Activated CD4-positive, CD25-positive, alpha-beta regulatory T cell treated with anti-CD3 and anti-CD28 coated beads, Interleukin-2, amount 50 U/mL, for 16 hours (primary cell): ENCODE results near the gene COL23A1.
"Not testable (repeated sequence)": the region's sequence is repeated elsewhere in the genome, so short reads cannot be mapped to it uniquely, and the experiment has no call there.

ENCODE experiments used
- DNase-seq: peaks from one replicate; pipeline ENCODE4 v3.0.0-alpha.2; 2020; ENCODE audit warnings: low read depth, low spot score

Gene COL23A1

GRCh38 chr5:178306430-178307225 is 283.6 kb downstream of the COL23A1 start:
- DNase-seq: no peak

DNA sequence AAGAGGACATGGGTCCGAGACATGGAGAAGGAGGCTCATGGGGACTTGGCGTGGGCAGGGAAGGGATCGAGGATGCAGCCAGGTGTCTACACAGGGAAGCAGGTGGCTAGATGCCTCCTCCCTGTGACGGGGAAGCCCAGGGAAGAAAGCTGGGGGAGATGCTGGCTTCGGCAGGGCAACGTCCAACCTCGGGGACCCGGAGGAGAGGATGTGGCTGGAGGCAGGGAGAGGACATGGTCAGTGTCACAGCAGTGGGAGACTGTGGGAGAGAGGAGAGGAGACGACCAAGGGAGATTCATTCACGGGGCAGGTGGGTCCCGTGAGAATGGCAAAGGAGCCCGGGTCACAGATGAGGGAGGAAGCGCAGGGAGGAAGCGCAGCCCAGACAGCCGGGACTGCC is 284.4 kb downstream of the COL23A1 start:
- DNase-seq: no peak

DNA sequence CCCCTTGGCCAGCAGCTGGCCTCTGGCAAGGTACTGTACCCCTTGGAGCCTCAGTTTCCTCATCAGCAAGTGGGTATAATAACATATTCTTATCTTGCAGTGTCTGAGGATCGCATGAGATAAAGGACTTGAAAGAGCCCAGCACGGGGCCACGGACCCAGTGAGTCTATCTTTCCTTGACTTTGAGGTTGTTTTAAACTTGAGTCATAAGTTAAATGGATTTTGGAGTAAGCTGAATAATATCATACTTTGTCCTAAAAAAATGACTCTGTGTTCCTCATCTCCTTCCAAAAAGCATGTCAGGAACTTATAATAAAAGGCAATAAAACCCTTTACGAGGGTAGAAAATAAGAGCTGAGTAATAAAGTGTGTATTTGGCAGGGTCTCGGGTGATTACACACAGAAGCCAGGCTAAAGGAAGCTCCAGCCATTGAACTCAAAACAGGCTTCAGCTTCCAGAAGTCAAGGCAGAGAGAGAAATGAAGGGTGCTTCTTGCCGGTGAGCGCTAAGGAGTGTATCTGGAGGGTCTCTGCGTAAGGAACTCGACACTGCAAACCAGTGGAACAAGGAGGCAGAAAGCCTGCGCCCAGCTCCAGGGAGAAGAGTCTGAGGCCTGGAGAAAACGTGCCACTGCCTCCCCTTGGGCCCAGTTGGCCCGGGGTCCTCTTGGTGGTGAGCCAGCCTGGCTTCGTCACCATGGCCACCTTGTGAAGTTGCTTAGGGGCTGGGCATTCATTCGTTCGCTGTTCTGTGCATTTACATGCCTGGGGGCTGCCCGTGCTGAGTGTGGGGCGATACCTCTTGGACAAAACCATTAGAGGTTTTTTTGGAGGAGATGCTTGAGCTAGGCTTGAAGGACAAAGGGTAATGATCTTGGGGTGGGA is 285.2 kb downstream of the COL23A1 start:
- no peak for DNase-seq

GRCh38 chr5:178304016-178304415 is 286.2 kb downstream of the COL23A1 start:
- DNase-seq: no peak

DNA sequence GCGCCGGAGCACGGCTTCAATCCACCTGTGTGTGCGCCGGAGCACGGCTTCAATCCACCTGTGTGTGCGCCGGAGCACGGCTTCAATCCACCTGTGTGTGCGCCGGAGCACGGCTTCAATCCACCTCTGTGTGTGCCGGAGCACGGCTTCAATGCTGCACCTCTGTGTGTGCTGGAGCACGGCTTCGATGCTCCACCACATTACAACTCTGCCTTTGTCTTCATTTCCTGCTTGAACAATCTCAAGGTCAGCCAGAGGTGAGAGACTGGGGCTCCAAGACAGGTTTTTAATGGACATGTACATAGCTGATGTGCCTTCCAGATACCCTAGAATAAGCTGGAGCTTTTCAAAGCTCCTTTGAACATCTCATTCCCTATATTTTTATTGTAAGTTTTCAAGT is 287.9 kb downstream of the COL23A1 start:
- DNase-seq: not testable (repeated sequence)

- DNase-seq: no peak
Observed at GRCh38 chr5:178301641-178302040, 288.6 kb downstream of the COL23A1 start.

DNA sequence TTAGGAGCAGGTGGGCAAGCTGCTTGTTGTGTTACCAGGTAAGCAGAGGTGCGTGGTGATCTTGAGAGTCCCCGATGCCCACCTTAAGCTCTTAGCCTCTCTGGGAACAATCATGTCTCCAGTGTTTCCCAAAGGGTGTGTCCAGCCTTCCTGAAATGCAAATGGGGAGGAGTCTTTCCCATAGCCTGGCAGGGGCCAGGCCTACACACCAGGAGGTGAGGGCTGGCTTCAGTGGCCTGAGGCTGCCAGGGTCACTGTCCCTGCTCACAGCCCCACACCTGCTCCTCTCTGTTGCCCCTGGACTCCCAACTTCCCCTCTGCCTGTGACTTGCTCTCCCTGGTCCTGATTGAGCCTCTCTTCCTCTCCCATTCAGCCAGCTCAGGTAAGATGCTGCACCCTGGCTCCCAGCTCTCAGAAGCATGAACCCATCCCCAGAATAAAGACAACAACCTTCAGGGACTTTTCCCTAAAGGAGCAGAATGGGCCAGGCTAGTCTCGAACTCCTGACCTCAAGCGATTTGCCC is 291.8 kb downstream of the COL23A1 start:
- no peak for DNase-seq

DNA sequence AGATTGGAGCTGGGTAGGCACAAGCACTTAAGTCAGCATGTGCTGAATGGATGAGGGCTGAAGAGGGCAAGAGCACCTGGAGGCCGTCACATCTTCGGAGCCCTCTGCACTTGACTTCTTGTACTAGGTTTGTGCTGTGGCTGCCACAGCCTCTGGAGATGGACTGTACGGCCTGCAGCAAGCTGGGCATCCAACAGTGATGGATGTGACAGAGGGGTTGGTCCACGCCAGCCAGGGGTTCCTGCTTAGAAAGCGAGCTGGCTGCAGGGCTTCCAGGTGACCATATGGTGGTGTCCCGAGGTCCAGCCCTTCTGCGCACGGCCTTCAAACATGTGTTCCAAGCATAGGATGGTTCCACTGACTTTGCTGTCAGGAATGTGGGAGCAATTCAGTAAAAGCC is 292.4 kb downstream of the COL23A1 start:
- no peak for DNase-seq

GRCh38 chr5:178296066-178296465 is 294.1 kb downstream of the COL23A1 start:
- DNase-seq: no peak

- no peak for DNase-seq
Observed at GRCh38 chr5:178295589-178295988, 294.6 kb downstream of the COL23A1 start.

GRCh38 chr5:178293815-178294214 is 296.4 kb downstream of the COL23A1 start:
- no peak for DNase-seq

DNA sequence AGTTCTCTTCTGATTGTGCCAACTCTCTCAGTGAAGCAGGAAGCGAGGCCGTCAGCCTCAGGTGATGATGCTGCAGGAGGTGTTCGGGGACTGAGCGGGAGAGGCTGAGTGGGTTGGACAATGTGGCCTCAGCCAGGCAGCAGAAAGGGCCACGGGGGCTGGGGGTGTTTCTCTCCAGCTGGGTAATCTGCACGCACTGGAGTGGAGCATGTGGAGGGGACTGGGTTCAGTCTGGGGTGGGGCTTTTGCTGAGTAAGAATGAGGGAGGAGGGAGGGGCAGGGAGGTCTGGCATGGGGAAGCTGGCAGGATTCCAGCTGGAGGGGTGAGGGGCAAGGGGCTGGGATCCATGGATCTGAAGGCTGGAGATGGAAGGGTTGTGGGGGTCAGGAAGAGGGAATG is 296.8 kb downstream of the COL23A1 start:
- no peak for DNase-seq

- DNase-seq: no peak
Observed at GRCh38 chr5:178292826-178293205, 297.4 kb downstream of the COL23A1 start.

DNA sequence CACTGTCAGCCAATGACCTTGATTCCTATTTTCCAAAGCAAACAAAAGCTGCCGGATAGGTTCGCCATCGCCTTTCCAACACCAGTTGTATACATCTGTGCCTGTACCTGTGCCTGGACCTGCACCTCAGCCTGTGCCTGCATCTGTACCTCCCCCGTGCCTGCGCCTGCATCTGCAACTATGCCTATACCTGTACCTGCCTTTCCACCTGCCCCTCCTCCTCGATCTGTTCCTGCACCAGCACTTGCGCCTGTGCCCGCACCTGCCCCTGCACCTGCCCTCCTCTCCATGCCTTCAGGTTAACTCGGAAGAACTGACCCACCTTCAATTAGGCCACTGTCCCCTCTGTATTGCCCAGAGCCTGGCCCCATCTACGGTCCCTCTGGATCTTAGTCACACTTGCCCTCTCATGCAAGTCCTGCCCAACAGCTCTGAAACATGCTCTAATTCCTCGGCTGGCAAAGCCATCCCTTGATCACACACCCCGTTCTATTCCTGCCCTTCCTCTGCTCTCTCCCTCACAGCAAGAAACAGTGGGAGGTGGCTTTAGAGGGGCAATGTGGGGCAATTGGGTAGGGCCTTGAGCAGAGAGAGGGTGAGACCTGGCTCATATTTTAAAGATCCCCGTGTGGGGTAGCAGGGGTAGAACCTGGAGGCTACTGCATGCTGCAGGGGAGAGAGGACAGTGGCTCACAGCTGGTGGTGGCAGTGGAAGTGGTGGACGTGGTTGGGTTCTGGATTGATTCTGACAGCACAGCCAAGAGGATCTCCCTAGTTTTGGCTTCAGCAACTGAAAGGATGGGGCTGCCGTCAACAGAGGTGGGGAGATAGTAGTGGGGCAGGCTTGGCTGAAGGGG is 298.0 kb downstream of the COL23A1 start:
- DNase-seq: no peak

DNA sequence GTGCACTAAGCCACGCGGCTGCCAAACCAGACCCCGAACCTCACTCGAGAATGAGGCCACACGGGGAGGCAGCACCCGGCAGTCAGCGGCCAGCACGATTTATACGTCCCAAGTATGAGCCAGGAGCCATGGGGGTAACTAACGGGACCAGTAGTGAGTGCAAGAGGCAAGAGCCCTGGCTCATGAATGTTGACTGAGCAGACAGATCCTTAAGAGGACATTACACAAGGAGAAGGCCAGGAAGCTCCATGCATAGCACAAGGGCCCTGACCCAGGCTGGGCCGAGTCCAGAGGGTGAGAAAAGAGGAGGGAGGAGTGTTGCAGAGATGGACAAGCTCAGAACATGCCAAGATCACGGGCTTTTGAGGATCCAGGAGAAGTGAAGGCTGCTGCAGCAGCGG is 299.0 kb downstream of the COL23A1 start:
- no peak for DNase-seq

- no peak for DNase-seq
Observed at GRCh38 chr5:178290376-178290775, 299.8 kb downstream of the COL23A1 start.

- DNase-seq: no peak
Observed at GRCh38 chr5:178289438-178289837, 300.8 kb downstream of the COL23A1 start.

DNA sequence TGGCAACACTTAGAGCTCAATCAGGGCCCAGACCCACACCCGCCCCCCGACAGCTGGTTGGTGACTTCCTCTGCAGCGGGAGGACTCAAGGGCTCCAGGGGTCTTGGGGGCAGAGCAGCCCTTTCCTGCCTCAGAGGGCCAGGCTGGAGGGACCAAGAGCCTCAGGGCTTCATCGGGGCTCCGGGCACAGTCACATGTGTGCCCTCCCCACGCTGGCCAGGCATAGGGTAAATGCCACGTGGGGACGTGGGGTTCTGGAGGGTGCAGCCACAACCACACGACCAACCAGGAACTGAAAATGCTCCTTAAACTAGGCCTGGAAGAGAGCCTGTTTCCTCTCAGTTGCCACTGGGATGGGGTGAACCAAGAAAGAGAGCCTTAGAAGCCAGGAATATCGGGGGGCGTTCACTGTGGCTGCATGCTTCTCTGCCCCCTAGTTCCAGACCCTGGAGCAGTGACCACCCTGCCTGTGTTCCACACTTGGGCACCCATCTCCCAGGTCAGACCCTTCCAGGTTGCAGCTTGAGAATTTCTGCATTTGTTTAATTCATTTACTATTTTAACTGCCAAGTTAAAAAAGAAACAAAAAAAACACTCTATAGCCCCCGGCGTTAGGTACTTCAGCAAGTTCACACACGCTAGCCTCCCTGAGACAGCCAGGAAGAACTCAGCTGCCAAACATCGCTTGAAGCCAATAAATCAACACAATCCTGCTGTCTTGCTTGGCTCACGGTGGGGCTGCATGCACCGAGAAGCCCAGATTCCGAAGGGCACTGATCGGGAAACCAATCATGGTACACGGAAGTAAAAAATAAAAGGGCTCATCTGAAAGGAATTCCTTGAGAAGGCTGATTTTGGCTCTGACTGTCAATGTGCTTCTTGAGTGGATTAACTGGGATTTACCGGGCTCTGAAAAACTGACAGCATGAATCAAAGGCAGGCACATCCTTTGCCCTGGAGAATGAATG is 301.5 kb downstream of the COL23A1 start:
- DNase-seq: no peak

DNA sequence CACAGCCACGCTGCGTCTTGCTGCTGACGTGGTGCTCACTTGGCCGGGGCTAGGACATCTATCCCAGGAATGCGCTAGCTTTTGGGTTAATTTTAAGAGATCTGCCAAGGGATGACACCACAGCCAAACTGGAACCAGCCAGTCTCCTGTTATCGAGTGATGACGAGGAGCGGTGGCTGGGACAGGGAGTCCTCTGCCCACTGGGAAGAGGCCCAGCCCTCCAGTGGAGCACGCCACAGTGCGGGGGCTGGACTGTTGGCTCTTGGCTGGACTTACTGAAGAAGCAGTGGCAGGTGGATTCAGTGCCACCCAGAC is 302.4 kb downstream of the COL23A1 start:
- DNase-seq: no peak

DNA sequence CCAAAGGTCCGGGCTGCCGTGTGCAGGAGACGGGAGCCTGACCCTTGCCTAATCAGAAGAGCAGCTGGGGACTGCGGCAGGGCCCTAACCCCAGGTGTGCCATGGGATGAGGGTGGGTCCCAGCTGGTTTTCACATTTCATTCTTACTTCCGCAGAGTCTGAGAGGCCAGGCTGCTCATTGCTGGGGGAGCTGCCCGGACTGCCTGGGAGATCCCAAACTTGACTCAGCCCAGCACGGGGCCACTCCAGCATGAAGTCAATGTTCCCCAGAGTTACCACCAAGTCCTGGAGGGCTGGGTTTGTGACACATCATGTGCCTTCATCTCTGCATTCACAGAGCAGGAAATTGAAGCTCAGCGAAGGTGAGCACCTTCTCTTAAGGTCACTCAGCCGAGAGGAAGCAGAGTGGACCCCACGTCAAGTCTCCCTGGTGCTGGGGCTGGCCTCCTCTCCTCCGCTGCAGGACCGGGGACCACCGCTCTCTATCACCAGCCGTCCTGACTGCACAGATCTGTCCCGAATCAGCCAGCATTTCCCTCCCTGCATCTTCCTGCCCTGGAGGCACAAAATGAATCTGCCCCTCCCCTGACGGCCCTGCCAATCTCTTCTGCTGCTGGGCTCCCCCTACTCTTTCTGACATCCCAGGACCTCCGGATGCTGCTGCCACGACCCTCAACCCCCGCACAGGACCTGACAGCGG is 303.0 kb downstream of the COL23A1 start:
- no peak for DNase-seq
